Activated CD4-positive, CD25-positive, alpha-beta regulatory T cell treated with anti-CD3 and anti-CD28 coated beads, Interleukin-2, amount 50 U/mL, for 72 hours (primary cell): Measurements from ENCODE around the gene TRIM47.

ENCODE experiments used
- DNase-seq: peaks from one replicate; pipeline ENCODE4 v3.0.0; 2021

Gene TRIM47

GRCh38 chr17:75878174-75878998 is at the start of gene TRIM47:
TSS of gene TRIM47 (minus strand) at chr17:75878581. CDS start at chr17:75878548, 33 bp downstream.
- no peak for DNase-seq

- DNase-seq: no peak
Measured at GRCh38 chr17:75927286-75927922, 49.0 kb upstream of the TRIM47 start.

GRCh38 chr17:75926456-75926855 is 48.1 kb upstream of the TRIM47 start:
- no peak for DNase-seq

- no peak for DNase-seq
Measured at GRCh38 chr17:75925912-75926311, 47.5 kb upstream of the TRIM47 start.

- no peak for DNase-seq
Measured at GRCh38 chr17:75925103-75925502, 46.7 kb upstream of the TRIM47 start.

GRCh38 chr17:75922963-75923874 is 44.8 kb upstream of the TRIM47 start:
- no peak for DNase-seq

GRCh38 chr17:75922173-75922961 is 44.0 kb upstream of the TRIM47 start:
- no peak for DNase-seq

- no peak for DNase-seq
Measured at GRCh38 chr17:75921596-75921995, 43.2 kb upstream of the TRIM47 start.

- no peak for DNase-seq
Measured at GRCh38 chr17:75920045-75920560, 41.7 kb upstream of the TRIM47 start.

- no peak for DNase-seq
Measured at GRCh38 chr17:75919611-75920010, 41.2 kb upstream of the TRIM47 start.

- DNase-seq: no peak
Measured at GRCh38 chr17:75917917-75918445, 39.6 kb upstream of the TRIM47 start.

- DNase-seq: no peak
Measured at GRCh38 chr17:75917141-75917916, 38.9 kb upstream of the TRIM47 start.

- DNase-seq: no peak
Measured at GRCh38 chr17:75915268-75915667, 36.9 kb upstream of the TRIM47 start.

- DNase-seq: no peak
Measured at GRCh38 chr17:75914643-75915267, 36.4 kb upstream of the TRIM47 start.

GRCh38 chr17:75913537-75914210 is 35.3 kb upstream of the TRIM47 start:
- DNase-seq: no peak

GRCh38 chr17:75910699-75911098 is 32.3 kb upstream of the TRIM47 start:
- no peak for DNase-seq

- no peak for DNase-seq
Measured at GRCh38 chr17:75909812-75910274, 31.5 kb upstream of the TRIM47 start.

- no peak for DNase-seq
Measured at GRCh38 chr17:75909051-75909811, 30.9 kb upstream of the TRIM47 start.

- DNase-seq: no peak
Measured at GRCh38 chr17:75908201-75908600, 29.8 kb upstream of the TRIM47 start.
